Stimulated activated CD4-positive, alpha-beta T cell treated with anti-CD3 and anti-CD28 coated beads, Interleukin-2, amount 100 ng/mL, for 4 hours (primary cell): ENCODE data around the gene CFC1B.
"Not testable (repeated sequence)": the region's sequence is repeated elsewhere in the genome, so short reads cannot be mapped to it uniquely, and the experiment has no call there.

Source experiments
- DNase-seq: peaks from one replicate; pipeline ENCODE4 v3.0.0-alpha.2; 2020; ENCODE audit warnings: low read depth

CFC1B gene

GRCh38 chr2:130566165-130566564, 45.1 kb downstream of the CFC1B start:
- not testable (repeated sequence) for DNase-seq

GRCh38 chr2:130571929-130572328, 50.9 kb downstream of the CFC1B start:
- not testable (repeated sequence) for DNase-seq

GRCh38 chr2:130574230-130574629, 53.2 kb downstream of the CFC1B start:
- not testable (repeated sequence) for DNase-seq

- DNase-seq = not testable (repeated sequence)
These were observed 55.3 kb downstream of the CFC1B start for GRCh38 chr2:130576209-130576784.

GRCh38 chr2:130577559-130577958, 56.5 kb downstream of the CFC1B start:
- not testable (repeated sequence) for DNase-seq
